Lower lobe of right lung (tissue), 2 donors: Measurements from ENCODE around the gene SFI1. TPM values are rescaled to one million over a fixed set of nuclear protein-coding genes. Genes with fewer than 3 reads are reported as not detected.
A peak's percentile ranks its signal among the peaks of the same experiment; 100 is the strongest.

ENCODE experiments used
- ATAC-seq, 2 donors: fragments of 200-7000 bp; cut with Tn5 transposase; one replicate each; pipeline ENCODE4 v1.9.1; 2020 to 2022; ENCODE audit warnings: mild to moderate bottlenecking in 2 of 2, moderate library complexity in 2 of 2
- DNase-seq: peaks from one replicate; pipeline ENCODE4 v3.0.0-alpha.2; 2020
- H3K27ac ChIP-seq: fragments of 200-600 bp; one replicate; pipeline ENCODE4 v1.8.0; 2022
- H3K27me3 ChIP-seq: fragments of 200-600 bp; one replicate; pipeline ENCODE4 v1.8.0; 2022; ENCODE audit warnings: low read depth
- H3K36me3 ChIP-seq: fragments of 200-600 bp; one replicate; pipeline ENCODE4 v1.8.0; 2022; ENCODE audit warnings: mild to moderate bottlenecking
- H3K4me1 ChIP-seq: fragments of 200-600 bp; one replicate; pipeline ENCODE4 v1.8.0; 2022
- H3K4me3 ChIP-seq: fragments of 200-600 bp; one replicate; pipeline ENCODE4 v1.8.0; 2022; ENCODE audit warnings: mild to moderate bottlenecking
- H3K9me3 ChIP-seq: fragments of 200-600 bp; one replicate; pipeline ENCODE4 v1.8.0; 2022
- intact Hi-C: fragments of 100-400 bp; cut with DNase I; formaldehyde crosslinking; loops from one replicate; pipeline ENCODE4 v1.11.0; 2022
- total RNA-seq: library from RNA; stranded (reverse); fragmentation: NEBNext Ultra II Directional; extraction: Animal tissue kit (Norgen Biotek cat#: 25700); gene quantifications from one replicate; pipeline ENCODE4 v1.2.1, GENCODE V29; 2021
- TF ChIP-seq, protein P1 (sequence below): fragments of 200-600 bp; IDR thresholded peaks from one replicate; pipeline ENCODE4 v1.8.0; 2022; ENCODE audit warnings: antibody characterized with exemption, mild to moderate bottlenecking
- donor health status: DM: no; HTN: yes; CAD: no; lungs with severe emphysema.

SFI1 gene
- total RNA-seq, 1 donor from 2014 or later = 37.5 TPM

- DNase-seq (no peak), ATAC-seq (no peak)
- no peaks in the 10 kb centered on the region for H3K27me3 ChIP-seq
- no peaks in the 10 kb centered on the region for H3K4me1 ChIP-seq
- H3K27ac ChIP-seq = no peak overlapping the region
- TF ChIP-seq, protein P1, sequence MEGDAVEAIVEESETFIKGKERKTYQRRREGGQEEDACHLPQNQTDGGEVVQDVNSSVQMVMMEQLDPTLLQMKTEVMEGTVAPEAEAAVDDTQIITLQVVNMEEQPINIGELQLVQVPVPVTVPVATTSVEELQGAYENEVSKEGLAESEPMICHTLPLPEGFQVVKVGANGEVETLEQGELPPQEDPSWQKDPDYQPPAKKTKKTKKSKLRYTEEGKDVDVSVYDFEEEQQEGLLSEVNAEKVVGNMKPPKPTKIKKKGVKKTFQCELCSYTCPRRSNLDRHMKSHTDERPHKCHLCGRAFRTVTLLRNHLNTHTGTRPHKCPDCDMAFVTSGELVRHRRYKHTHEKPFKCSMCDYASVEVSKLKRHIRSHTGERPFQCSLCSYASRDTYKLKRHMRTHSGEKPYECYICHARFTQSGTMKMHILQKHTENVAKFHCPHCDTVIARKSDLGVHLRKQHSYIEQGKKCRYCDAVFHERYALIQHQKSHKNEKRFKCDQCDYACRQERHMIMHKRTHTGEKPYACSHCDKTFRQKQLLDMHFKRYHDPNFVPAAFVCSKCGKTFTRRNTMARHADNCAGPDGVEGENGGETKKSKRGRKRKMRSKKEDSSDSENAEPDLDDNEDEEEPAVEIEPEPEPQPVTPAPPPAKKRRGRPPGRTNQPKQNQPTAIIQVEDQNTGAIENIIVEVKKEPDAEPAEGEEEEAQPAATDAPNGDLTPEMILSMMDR = no peak
- H3K36me3 ChIP-seq = peaks cover 60% of the 10 kb centered on the region
- no peak overlapping the region for H3K4me3 ChIP-seq
- H3K9me3 ChIP-seq = no peaks in the 10 kb centered on the region
- intact Hi-C loops = no loop called here
Observed at GRCh38 chr22:31578171-31578570, 81.8 kb downstream of the SFI1 start.

- TF ChIP-seq, protein P1 = no peak
- Histone ChIP-seq H3K4me3 (no peak overlapping the region), H3K27ac (no peak overlapping the region), H3K4me1 (peaks cover under 1% of the 10 kb centered on the region), H3K36me3 (peaks cover 55% of the 10 kb centered on the region), H3K27me3 (no peaks in the 10 kb centered on the region), H3K9me3 (no peaks in the 10 kb centered on the region)
- ATAC-seq (no peak), DNase-seq (no peak)
- intact Hi-C loops = no loop called here
Observed at GRCh38 chr22:31579835-31580242, 83.5 kb downstream of the SFI1 start.

DNA sequence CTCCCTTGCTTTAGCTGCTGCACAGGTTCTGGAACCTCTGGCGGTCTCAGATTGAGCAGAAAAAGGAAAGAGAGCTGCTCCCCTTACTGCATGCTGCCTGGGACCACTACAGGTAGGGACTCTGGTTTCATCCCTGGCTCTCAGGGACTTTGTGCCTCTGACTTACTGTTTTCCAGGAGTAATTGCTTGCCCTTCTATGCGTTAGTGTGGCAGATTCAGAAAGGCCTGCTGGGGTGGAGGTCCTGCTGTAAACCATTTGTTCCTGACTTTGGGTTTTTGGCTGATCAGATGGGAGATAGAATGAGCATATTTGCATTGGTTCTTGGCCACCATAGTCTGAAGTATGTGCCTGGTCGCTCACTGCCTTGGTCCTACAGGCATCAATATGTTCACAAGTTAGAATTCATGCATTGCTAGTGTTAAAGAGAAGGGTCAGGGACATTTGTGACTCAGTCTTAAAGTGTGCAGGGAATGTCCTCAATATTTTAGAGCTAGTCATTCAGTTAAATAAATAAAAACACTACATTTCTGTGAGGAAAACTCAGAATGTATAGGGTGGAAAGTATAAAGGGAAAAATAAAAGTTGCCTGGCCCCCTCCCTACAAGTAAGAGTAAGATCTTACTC lies 87.6 kb downstream of the SFI1 start:
- DNase-seq (no peak), ATAC-seq (no peak)
- intact Hi-C loops = no loop called here
- Histone ChIP-seq H3K4me3 (no peak overlapping the region), H3K4me1 (peaks cover 13% of the 10 kb centered on the region), H3K27ac (no peak overlapping the region), H3K9me3 (no peaks in the 10 kb centered on the region), H3K27me3 (no peaks in the 10 kb centered on the region), H3K36me3 (peaks cover 51% of the 10 kb centered on the region)
- TF ChIP-seq, protein P1 = no peak

DNA sequence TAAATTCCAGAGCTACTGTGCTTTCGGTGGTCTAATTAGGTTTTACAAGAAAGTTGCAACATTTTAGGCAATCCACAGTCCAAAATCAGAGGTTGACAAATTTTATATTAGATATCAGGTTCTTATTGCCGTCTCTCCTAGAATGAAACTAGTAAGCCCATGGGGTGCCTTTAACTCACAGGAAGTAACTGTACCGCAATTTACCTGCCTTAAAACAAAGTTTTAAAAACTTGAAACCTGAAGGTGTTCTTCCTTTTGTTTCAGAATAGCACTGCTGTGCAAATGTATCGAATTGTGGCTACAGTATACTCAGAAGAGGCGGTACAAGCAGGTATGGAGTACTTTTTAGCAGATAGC lies 88.4 kb downstream of the SFI1 start:
- Histone ChIP-seq H3K27ac (no peak overlapping the region), H3K36me3 (peaks cover 55% of the 10 kb centered on the region), H3K9me3 (no peaks in the 10 kb centered on the region), H3K4me1 (peaks cover 13% of the 10 kb centered on the region), H3K27me3 (no peaks in the 10 kb centered on the region), H3K4me3 (no peak overlapping the region)
- DNase-seq = no peak
- TF ChIP-seq, protein P1 = no peak
- intact Hi-C loops = no loop called here
- ATAC-seq = no peak

GRCh38 chr22:31585161-31585859 lies 89.0 kb downstream of the SFI1 start:
- peaks cover 51% of the 10 kb centered on the region for H3K36me3 ChIP-seq
- intact Hi-C loops = no loop called here
- DNase-seq = no peak

More at GRCh38 chr22:31585161-31585859, 89.0 kb downstream of the SFI1 start:
- Histone ChIP-seq H3K27ac (peak overlapping the region; percentile 68), H3K4me3 (no peak overlapping the region), H3K4me1 (peaks cover 13% of the 10 kb centered on the region), H3K9me3 (no peaks in the 10 kb centered on the region), H3K27me3 (no peaks in the 10 kb centered on the region)
- peak; percentile 49 to 70 for ATAC-seq
- TF ChIP-seq, protein P1 = no peak
